SK-N-SH (cell line): ENCODE measurements around the gene CHCHD6. TPM values are rescaled to one million over a fixed set of nuclear protein-coding genes. Genes with fewer than 3 reads are reported as not detected.

ENCODE experiments used
- CTCF ChIA-PET: fragments of 300-600, 350-600 bp; formaldehyde crosslinking; extraction: SDS; loops from one replicate; lab custom pipeline; 2021; lab: Yijun Ruan, JAX
- POLR2A ChIA-PET: fragments of 350-600 bp; sonication (Branson Sonifier 250); formaldehyde crosslinking; extraction: SDS; loops from one replicate; lab custom pipeline; 2020; ENCODE audit warnings: antibody characterized with exemption, inconsistent platforms; lab: Yijun Ruan, JAX
- DNase-seq: peaks from one replicate; pipeline ENCODE4 v3.0.0; 2012
- H2AFZ ChIP-seq: fragments of 200-600 bp; sonication (generic); 2 replicates; pipeline ENCODE4 v1.8.1; 2016; ENCODE audit warnings: antibody characterized with exemption, mild to moderate bottlenecking, low read depth
- H3F3A ChIP-seq: fragments of 200-600 bp; sonication (generic); replicated peaks from 2 replicates; pipeline ENCODE3; 2016; ENCODE audit warnings: antibody characterized with exemption, mild to moderate bottlenecking; ENCODE audit not compliant: insufficient read depth
- H3K27ac ChIP-seq, 2 experiments: fragments of 200-500 bp in 1 of 2; fragments of 200-600 bp in 1 of 2; sonication (Bioruptor generic) in 1 of 2; sonication (generic), shearing (Covaris generic) in 1 of 2; 2 replicates each; pipeline versions ENCODE4 v1.5.1 to v1.6.1; 2014 to 2016; ENCODE audit warnings: low read depth in 2 of 2, inconsistent platforms in 1 of 2, low read length in 1 of 2, mild to moderate bottlenecking in 1 of 2, mixed read lengths in 1 of 2
- H3K27me3 ChIP-seq: fragments of 200-600 bp; sonication (generic), shearing (Covaris generic); 2 replicates; pipeline ENCODE4 v1.6.1; 2016; ENCODE audit warnings: mixed run types; ENCODE audit not compliant: insufficient read depth
- H3K36me3 ChIP-seq, 2 experiments: fragments of 200-500 bp in 1 of 2; fragments of 200-600 bp in 1 of 2; sonication (Bioruptor generic) in 1 of 2; sonication (generic) in 1 of 2; replicated peaks in 1 of 2; 2 replicates each; pipeline versions ENCODE3 to v1.5.1; 2014 to 2016; ENCODE audit warnings: low read length in 1 of 2, mild to moderate bottlenecking in 1 of 2; ENCODE audit not compliant: insufficient read depth in 2 of 2, control insufficient read depth in 1 of 2
- H3K4me1 ChIP-seq, 2 experiments: fragments of 200-500 bp in 1 of 2; fragments of 200-600 bp in 1 of 2; sonication (Bioruptor generic) in 1 of 2; sonication (generic), shearing (Covaris generic) in 1 of 2; 2 replicates each; pipeline versions ENCODE4 v1.5.1 to v1.6.1; 2014 to 2016; ENCODE audit warnings: low read depth in 1 of 2, low read length in 1 of 2, mixed run types in 1 of 2; ENCODE audit not compliant: insufficient read depth in 2 of 2, control insufficient read depth in 1 of 2
- H3K4me2 ChIP-seq: fragments of 200-600 bp; sonication (generic), shearing (Covaris generic); 2 replicates; pipeline ENCODE4 v1.6.1; 2017; ENCODE audit warnings: mixed run types
- H3K4me3 ChIP-seq, 2 experiments: fragments of 200-500 bp in 1 of 2; fragments of 200-600 bp in 1 of 2; sonication (Bioruptor generic) in 1 of 2; sonication (generic), shearing (Covaris generic) in 1 of 2; 2 replicates each; pipeline versions ENCODE4 v1.5.1 to v1.8.1; 2014 to 2016; ENCODE audit warnings: low read depth in 2 of 2, inconsistent platforms in 1 of 2, low read length in 1 of 2, mild to moderate bottlenecking in 1 of 2, mixed read lengths in 1 of 2, moderate library complexity in 1 of 2
- H3K79me2 ChIP-seq: fragments of 200-600 bp; sonication (generic); 2 replicates; pipeline ENCODE4 v1.8.1; 2017; ENCODE audit warnings: mild to moderate bottlenecking; ENCODE audit not compliant: insufficient read depth
- H3K9ac ChIP-seq: fragments of 200-600 bp; sonication (generic); 2 replicates; pipeline ENCODE4 v1.6.1; 2017; ENCODE audit warnings: mixed run types
- H3K9me2 ChIP-seq: fragments of 200-600 bp; sonication (generic); 2 replicates; pipeline ENCODE4 v1.6.1; 2017; ENCODE audit warnings: mixed run types
- H3K9me3 ChIP-seq: fragments of 200-600 bp; sonication (generic); 2 replicates; pipeline ENCODE4 v1.6.1; 2017; ENCODE audit warnings: mixed run types, mild to moderate bottlenecking, moderate library complexity
- H4K20me1 ChIP-seq: fragments of 200-600 bp; sonication (generic); 2 replicates; pipeline ENCODE4 v1.6.1; 2017; ENCODE audit warnings: mild to moderate bottlenecking, mixed run types; ENCODE audit not compliant: insufficient read depth
- CHD2 ChIP-seq: fragments of 150-350 bp; IDR thresholded peaks from 2 replicates; pipeline ENCODE4 v1.6.1; 2018; ENCODE audit warnings: low read length; ENCODE audit not compliant: partially characterized antibody
- ELF1 ChIP-seq: IDR thresholded peaks from 2 replicates; pipeline ENCODE4 v1.4.0; 2012
- EP300 ChIP-seq, 2 experiments: IDR thresholded peaks; 2 replicates each; pipeline versions ENCODE4 v1.4.0 to v1.6.1; 2012; ENCODE audit warnings: borderline replicate concordance in 1 of 2, low read depth in 1 of 2, low read length in 1 of 2
- EZH2phosphoT487 ChIP-seq: fragments of 200-600 bp; sonication (generic); IDR thresholded peaks from 2 replicates; pipeline ENCODE4 v1.6.1; 2017; ENCODE audit warnings: low read depth, mixed run types, mild to moderate bottlenecking, antibody characterized with exemption, moderate library complexity, borderline replicate concordance
- FOXJ3 ChIP-seq: sonication (generic); formaldehyde crosslinking; IDR thresholded peaks from 2 replicates; pipeline ENCODE4 v1.5.1; 2020; ENCODE audit warnings: mild to moderate bottlenecking, missing genetic modification reagents
- FOXM1 ChIP-seq: IDR thresholded peaks from 2 replicates; pipeline ENCODE4 v1.4.0; 2012; ENCODE audit warnings: low read depth, mild to moderate bottlenecking
- GABPA ChIP-seq: IDR thresholded peaks from 2 replicates; pipeline ENCODE4 v1.4.0; 2012; ENCODE audit warnings: low read depth, mild to moderate bottlenecking
- GATA2 ChIP-seq: sonication (generic); formaldehyde crosslinking; IDR thresholded peaks from 2 replicates; pipeline ENCODE4 v1.5.0; 2020; ENCODE audit warnings: mild to moderate bottlenecking, missing genetic modification reagents
- IRF3 ChIP-seq: fragments of 150-350 bp; IDR thresholded peaks from 2 replicates; pipeline ENCODE4 v1.6.1; 2016; ENCODE audit warnings: mild to moderate bottlenecking, low read depth, low read length
- MEF2A ChIP-seq: IDR thresholded peaks from 2 replicates; pipeline ENCODE4 v1.4.0; 2012; ENCODE audit warnings: low read depth, borderline replicate concordance
- MXI1 ChIP-seq: IDR thresholded peaks from 2 replicates; pipeline ENCODE4 v1.6.1; 2012; ENCODE audit warnings: mild to moderate bottlenecking, low read depth, low read length, improper control_type of control experiment
- NFIC ChIP-seq: IDR thresholded peaks from 2 replicates; pipeline ENCODE4 v1.4.0; 2012; ENCODE audit warnings: borderline replicate concordance
- NRF1 ChIP-seq: IDR thresholded peaks from 2 replicates; pipeline ENCODE4 v1.6.1; 2012; ENCODE audit warnings: low read depth, mild to moderate bottlenecking, low read length
- PBX3 ChIP-seq: IDR thresholded peaks from 2 replicates; pipeline ENCODE4; 2012
- RAD21 ChIP-seq: IDR thresholded peaks from 2 replicates; pipeline ENCODE4 v1.6.1; 2012; ENCODE audit warnings: mild to moderate bottlenecking, low read length
- SMC3 ChIP-seq: IDR thresholded peaks from 2 replicates; pipeline ENCODE4 v1.6.1; 2012; ENCODE audit warnings: low read depth, low read length, improper control_type of control experiment
- TAF1 ChIP-seq: IDR thresholded peaks from 2 replicates; pipeline ENCODE4 v1.6.1; 2012; ENCODE audit warnings: low read depth, mild to moderate bottlenecking, low read length, moderate library complexity, borderline replicate concordance
- TEAD4 ChIP-seq: IDR thresholded peaks from 2 replicates; pipeline ENCODE4 v1.4.0; 2012; ENCODE audit warnings: mild to moderate bottlenecking, borderline replicate concordance; ENCODE audit not compliant: insufficient read depth
- USF1 ChIP-seq: IDR thresholded peaks from 2 replicates; pipeline ENCODE4 v1.4.0; 2012; ENCODE audit warnings: low read depth, borderline replicate concordance
- WGBS: methylation state at CpG from one replicate; pipeline ENCODE4 v1.1.6; 2017; ENCODE audit warnings: low lambda C conversion rate; 5-methylcytosine and 5-hydroxymethylcytosine counted together
- polyA plus RNA-seq, 3 experiments: library from polyadenylated mRNA; depleted of rRNA; stranded (reverse); fragments of >200 nt; gene quantifications; 2 replicates each; pipeline ENCODE4 v1.2.3, GENCODE V29; 2012
- TF ChIP-seq, protein P1 (sequence below): IDR thresholded peaks from 2 replicates; pipeline ENCODE4 v1.4.0; 2012; ENCODE audit warnings: low read depth, borderline replicate concordance
- TF ChIP-seq, protein P2 (sequence below): fragments of 150-350 bp; IDR thresholded peaks from 2 replicates; pipeline ENCODE4 v1.6.1; 2017; ENCODE audit warnings: antibody characterized with exemption, low read length, low read depth, borderline replicate concordance

Gene CHCHD6
- polyA plus RNA-seq, 1 of the 3 experiments (the other 2 are of a cell fraction), result 42.5 TPM

DNA sequence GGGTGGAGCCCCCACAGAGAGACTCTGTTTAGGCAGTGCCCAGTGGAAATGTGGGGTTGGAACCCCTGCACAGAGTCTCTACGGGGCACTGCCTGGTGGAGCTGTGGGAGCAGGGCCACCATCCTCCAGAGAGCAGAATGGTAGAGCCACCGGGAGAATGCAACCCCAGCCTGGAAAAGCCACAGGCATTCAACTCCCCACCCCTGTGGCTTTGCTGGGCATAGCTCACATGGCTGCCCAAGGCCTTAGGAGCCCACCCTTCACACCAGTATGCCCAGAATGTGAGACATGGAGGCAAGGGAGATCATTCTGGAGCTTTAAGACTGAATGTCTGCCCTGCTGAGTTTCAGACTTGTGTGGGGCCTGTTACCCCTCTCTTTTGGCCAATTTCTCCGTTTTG lies 19.0 kb upstream of the CHCHD6 start:
- TF ChIP-seq IRF3 (no peak), RAD21 (no peak), GATA2 (CRISPR knock-in tag) (no peak), USF1 (no peak), FOXJ3 (CRISPR knock-in tag) (no peak), EZH2phosphoT487 (no peak), SMC3 (no peak), TEAD4 (no peak), ELF1 (no peak)
- CTCF ChIA-PET, result interaction anchor here (1.0 to 6.9 kb wide), 3 partner anchors 13 to 300 kb away, joined by 3 to 77 read pairs (median 13); partner anchors contain the start of gene PLXNA1
- peaks cover 7 to 49% of the 10 kb centered on the region in 2 experiments; a peak in 3 of 4 replicates for H3K4me1 ChIP-seq
- WGBS, result 92% methylated on average over 1 of the region's 3 CpGs
- H3K9me3 ChIP-seq, result no peaks in the 10 kb centered on the region
- H3K36me3 ChIP-seq, result no peaks in the 10 kb centered on the region
- no peak overlapping the region for H3K9ac ChIP-seq
- no peak overlapping the region for H3K4me2 ChIP-seq
- POLR2A ChIA-PET, result interaction anchor here (2.2 kb wide), 1 partner anchor 64 kb away, joined by 9 read pairs; no protein-coding TSS in a partner anchor
- no peaks in the 10 kb centered on the region for H3K79me2 ChIP-seq
- H3K9me2 ChIP-seq, result no peaks in the 10 kb centered on the region
- H3K27ac ChIP-seq, result no peak overlapping the region; a peak in 1 of 4 replicates
- no peak for DNase-seq
- no peaks in the 10 kb centered on the region for H4K20me1 ChIP-seq
- H3K4me3 ChIP-seq, result no peak overlapping the region
- H3F3A ChIP-seq, result no peaks in the 10 kb centered on the region
- H3K27me3 ChIP-seq, result no peaks in the 10 kb centered on the region
- H2AFZ ChIP-seq, result no peak overlapping the region

DNA sequence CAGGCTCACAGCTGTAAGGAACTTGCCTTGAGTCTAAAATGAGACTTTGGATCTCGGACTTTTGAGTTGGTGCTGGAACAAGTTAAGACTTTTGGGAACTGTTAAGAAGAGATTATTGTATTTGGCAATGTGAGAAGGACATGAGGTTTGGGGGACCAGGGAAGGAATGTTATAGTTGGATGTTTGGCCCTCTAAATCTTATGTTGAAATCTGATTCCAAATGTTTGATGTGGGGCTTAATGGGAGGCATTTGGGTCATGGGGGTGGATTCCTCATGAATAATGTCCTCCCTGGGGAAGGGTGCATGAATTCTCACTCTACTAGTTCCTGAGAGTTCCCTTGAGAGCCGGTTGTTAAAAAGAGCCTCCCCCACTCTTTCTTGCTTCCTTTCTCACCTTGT lies 18.5 kb upstream of the CHCHD6 start:
- H3K9ac ChIP-seq, result no peak overlapping the region
- no peak overlapping the region for H3K4me2 ChIP-seq
- H3K4me1 ChIP-seq, result peaks cover 4 to 45% of the 10 kb centered on the region in 2 experiments; a peak in 3 of 4 replicates
- 80% methylated on average over 2 of the region's 2 CpGs for WGBS
- no peak for DNase-seq
- H3K9me2 ChIP-seq, result no peaks in the 10 kb centered on the region
- H3K36me3 ChIP-seq, result no peaks in the 10 kb centered on the region
- H2AFZ ChIP-seq, result no peak overlapping the region
- no peak overlapping the region for H3K4me3 ChIP-seq
- H3K9me3 ChIP-seq, result no peaks in the 10 kb centered on the region
- H3F3A ChIP-seq, result no peaks in the 10 kb centered on the region
- H4K20me1 ChIP-seq, result no peaks in the 10 kb centered on the region
- no peak overlapping the region for H3K27ac ChIP-seq
- no peaks in the 10 kb centered on the region for H3K27me3 ChIP-seq
- H3K79me2 ChIP-seq, result no peaks in the 10 kb centered on the region
- ChIA-PET CTCF (interaction anchor here (0.7 to 2.6 kb wide), 3 partner anchors 13 to 319 kb away, joined by 3 to 13 read pairs (median 4); no protein-coding TSS in a partner anchor), POLR2A (no interaction called here)
- TF ChIP-seq MEF2A, result no peak
- TF ChIP-seq ELF1, result no peak
- TF ChIP-seq FOXM1, result no peak
- TF ChIP-seq NRF1, result no peak
- no peak for TF ChIP-seq NFIC
- TF ChIP-seq GATA2 (CRISPR knock-in tag), result no peak
- TF ChIP-seq, protein P1, sequence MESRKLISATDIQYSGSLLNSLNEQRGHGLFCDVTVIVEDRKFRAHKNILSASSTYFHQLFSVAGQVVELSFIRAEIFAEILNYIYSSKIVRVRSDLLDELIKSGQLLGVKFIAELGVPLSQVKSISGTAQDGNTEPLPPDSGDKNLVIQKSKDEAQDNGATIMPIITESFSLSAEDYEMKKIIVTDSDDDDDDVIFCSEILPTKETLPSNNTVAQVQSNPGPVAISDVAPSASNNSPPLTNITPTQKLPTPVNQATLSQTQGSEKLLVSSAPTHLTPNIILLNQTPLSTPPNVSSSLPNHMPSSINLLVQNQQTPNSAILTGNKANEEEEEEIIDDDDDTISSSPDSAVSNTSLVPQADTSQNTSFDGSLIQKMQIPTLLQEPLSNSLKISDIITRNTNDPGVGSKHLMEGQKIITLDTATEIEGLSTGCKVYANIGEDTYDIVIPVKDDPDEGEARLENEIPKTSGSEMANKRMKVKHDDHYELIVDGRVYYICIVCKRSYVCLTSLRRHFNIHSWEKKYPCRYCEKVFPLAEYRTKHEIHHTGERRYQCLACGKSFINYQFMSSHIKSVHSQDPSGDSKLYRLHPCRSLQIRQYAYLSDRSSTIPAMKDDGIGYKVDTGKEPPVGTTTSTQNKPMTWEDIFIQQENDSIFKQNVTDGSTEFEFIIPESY, result no peak
- no peak for TF ChIP-seq PBX3
- TF ChIP-seq TAF1, result no peak
- TF ChIP-seq, protein P2, sequence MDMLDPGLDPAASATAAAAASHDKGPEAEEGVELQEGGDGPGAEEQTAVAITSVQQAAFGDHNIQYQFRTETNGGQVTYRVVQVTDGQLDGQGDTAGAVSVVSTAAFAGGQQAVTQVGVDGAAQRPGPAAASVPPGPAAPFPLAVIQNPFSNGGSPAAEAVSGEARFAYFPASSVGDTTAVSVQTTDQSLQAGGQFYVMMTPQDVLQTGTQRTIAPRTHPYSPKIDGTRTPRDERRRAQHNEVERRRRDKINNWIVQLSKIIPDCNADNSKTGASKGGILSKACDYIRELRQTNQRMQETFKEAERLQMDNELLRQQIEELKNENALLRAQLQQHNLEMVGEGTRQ, result no peak
- TF ChIP-seq GABPA, result no peak
- TF ChIP-seq MXI1, result no peak
- TF ChIP-seq IRF3, result no peak
- no peak for TF ChIP-seq CHD2
- TF ChIP-seq FOXJ3 (CRISPR knock-in tag), result no peak
- no peak for TF ChIP-seq EP300 (IDR thresholded peaks at IDR 0.05; ENCODE audit: borderline replicate concordance in 1 of 2, low read depth in 1 of 2, low read length in 1 of 2)
